Loucy (cell line): ENCODE data around the gene CEL.

Source experiments
- H2AFZ ChIP-seq: fragments of 200-600 bp; sonication (generic); 2 replicates; pipeline ENCODE4 v1.6.0; 2016; ENCODE audit warnings: antibody characterized with exemption, mild to moderate bottlenecking, low read length, moderate library complexity
- H3F3A ChIP-seq: fragments of 200-600 bp; 2 replicates; pipeline ENCODE4 v1.6.0; 2016; ENCODE audit warnings: antibody characterized with exemption, low read depth, mild to moderate bottlenecking
- H3K27me3 ChIP-seq: fragments of 200-600 bp; sonication (generic); 2 replicates; pipeline ENCODE4 v1.6.1; 2014; ENCODE audit warnings: low read length, mild to moderate bottlenecking; ENCODE audit not compliant: insufficient read depth, poor library complexity, severe bottlenecking
- H3K36me3 ChIP-seq: fragments of 200-600 bp; sonication (generic); 2 replicates; pipeline ENCODE4 v1.6.1; 2016; ENCODE audit warnings: low read length; ENCODE audit not compliant: insufficient read depth
- H3K4me1 ChIP-seq: fragments of 200-600 bp; sonication (generic); 2 replicates; pipeline ENCODE4 v1.5.1; 2014; ENCODE audit warnings: low read length, mild to moderate bottlenecking; ENCODE audit not compliant: insufficient read depth, poor library complexity, severe bottlenecking
- H3K4me2 ChIP-seq: fragments of 200-600 bp; sonication (generic); 2 replicates; pipeline ENCODE4 v1.6.0; 2014; ENCODE audit warnings: antibody characterized with exemption, low read length, low read depth, mild to moderate bottlenecking; ENCODE audit not compliant: poor library complexity, severe bottlenecking
- H3K4me3 ChIP-seq: fragments of 200-600 bp; sonication (generic); 2 replicates; pipeline ENCODE4 v1.5.1; 2014; ENCODE audit warnings: low read length, mild to moderate bottlenecking, mixed read lengths; ENCODE audit not compliant: poor library complexity, severe bottlenecking
- H3K79me2 ChIP-seq: fragments of 200-600 bp; sonication (generic); 2 replicates; pipeline ENCODE4 v1.6.1; 2014; ENCODE audit warnings: low read length; ENCODE audit not compliant: insufficient read depth
- H3K9ac ChIP-seq: fragments of 200-600 bp; sonication (generic); 2 replicates; pipeline ENCODE4 v1.6.0; 2014; ENCODE audit warnings: mild to moderate bottlenecking, low read depth, low read length, moderate library complexity; ENCODE audit not compliant: poor library complexity, severe bottlenecking
- H3K9me2 ChIP-seq: fragments of 200-600 bp; sonication (generic); replicated peaks from 2 replicates; pipeline ENCODE4 v1.6.1; 2016; ENCODE audit warnings: low read depth, low read length, mixed read lengths
- H3K9me3 ChIP-seq: fragments of 200-600 bp; sonication (generic); 2 replicates; pipeline ENCODE4 v1.6.1; 2014; ENCODE audit warnings: mild to moderate bottlenecking, antibody characterized with exemption, low read length, low read depth; ENCODE audit not compliant: insufficient read depth
- H4K20me1 ChIP-seq: fragments of 200-600 bp; sonication (generic); 2 replicates; pipeline ENCODE4 v1.6.0; 2014; ENCODE audit warnings: antibody characterized with exemption, low read length, mild to moderate bottlenecking; ENCODE audit not compliant: insufficient read depth, poor library complexity, severe bottlenecking
- EZH2phosphoT487 ChIP-seq: fragments of 200-600 bp; IDR thresholded peaks from 2 replicates; pipeline ENCODE4 v1.6.1; 2018; ENCODE audit warnings: antibody characterized with exemption, mild to moderate bottlenecking, moderate library complexity, borderline replicate concordance
- TF ChIP-seq, protein P1 (sequence below): fragments of 200-600 bp; sonication (generic); conservative IDR thresholded peaks from 2 replicates; pipeline ENCODE4 v1.5.1; 2014; ENCODE audit warnings: mild to moderate bottlenecking, antibody characterized with exemption, low read length

The CEL gene

DNA sequence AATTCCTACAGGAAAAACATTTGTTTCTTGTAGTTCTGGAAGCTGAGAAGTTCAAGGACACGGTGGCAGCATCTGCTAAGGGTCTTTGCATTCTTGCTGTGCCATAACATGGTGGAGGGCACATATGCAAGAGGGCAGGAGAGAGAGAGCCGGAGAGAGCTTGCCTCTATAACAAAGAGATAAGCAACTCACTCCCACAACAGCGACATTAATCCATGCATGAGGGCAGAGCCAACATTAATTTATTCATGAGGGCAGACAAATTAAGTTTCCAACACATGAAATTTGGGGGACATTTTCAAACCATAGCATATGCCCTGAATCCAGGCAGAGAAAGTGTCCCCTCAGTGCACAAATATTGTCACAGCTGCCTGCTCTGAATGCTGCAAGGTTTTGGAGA lies 35.4 kb upstream of the CEL start:
- H3K9me3 ChIP-seq, result no peaks in the 10 kb centered on the region
- H3K9me2 ChIP-seq, result no peaks in the 10 kb centered on the region
- H3K36me3 ChIP-seq, result no peaks in the 10 kb centered on the region
- H4K20me1 ChIP-seq, result peaks cover 6% of the 10 kb centered on the region
- H3K79me2 ChIP-seq, result peaks cover 33% of the 10 kb centered on the region
- no peaks in the 10 kb centered on the region for H3K27me3 ChIP-seq
- H2AFZ ChIP-seq, result no peak overlapping the region
- H3K4me2 ChIP-seq, result no peak overlapping the region
- no peak for TF ChIP-seq EZH2phosphoT487
- TF ChIP-seq, protein P1, sequence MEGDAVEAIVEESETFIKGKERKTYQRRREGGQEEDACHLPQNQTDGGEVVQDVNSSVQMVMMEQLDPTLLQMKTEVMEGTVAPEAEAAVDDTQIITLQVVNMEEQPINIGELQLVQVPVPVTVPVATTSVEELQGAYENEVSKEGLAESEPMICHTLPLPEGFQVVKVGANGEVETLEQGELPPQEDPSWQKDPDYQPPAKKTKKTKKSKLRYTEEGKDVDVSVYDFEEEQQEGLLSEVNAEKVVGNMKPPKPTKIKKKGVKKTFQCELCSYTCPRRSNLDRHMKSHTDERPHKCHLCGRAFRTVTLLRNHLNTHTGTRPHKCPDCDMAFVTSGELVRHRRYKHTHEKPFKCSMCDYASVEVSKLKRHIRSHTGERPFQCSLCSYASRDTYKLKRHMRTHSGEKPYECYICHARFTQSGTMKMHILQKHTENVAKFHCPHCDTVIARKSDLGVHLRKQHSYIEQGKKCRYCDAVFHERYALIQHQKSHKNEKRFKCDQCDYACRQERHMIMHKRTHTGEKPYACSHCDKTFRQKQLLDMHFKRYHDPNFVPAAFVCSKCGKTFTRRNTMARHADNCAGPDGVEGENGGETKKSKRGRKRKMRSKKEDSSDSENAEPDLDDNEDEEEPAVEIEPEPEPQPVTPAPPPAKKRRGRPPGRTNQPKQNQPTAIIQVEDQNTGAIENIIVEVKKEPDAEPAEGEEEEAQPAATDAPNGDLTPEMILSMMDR, result no peak
- no peak overlapping the region for H3K4me3 ChIP-seq
- H3K9ac ChIP-seq, result no peak overlapping the region
- peaks cover 30% of the 10 kb centered on the region for H3K4me1 ChIP-seq
- no peaks in the 10 kb centered on the region for H3F3A ChIP-seq

GRCh38 chr9:133027134-133027533 lies 34.6 kb upstream of the CEL start:
- Histone ChIP-seq H3K4me2 (no peak overlapping the region), H3F3A (no peaks in the 10 kb centered on the region), H3K36me3 (no peaks in the 10 kb centered on the region), H3K4me1 (peaks cover 31% of the 10 kb centered on the region), H2AFZ (no peak overlapping the region), H3K9me3 (no peaks in the 10 kb centered on the region), H3K27me3 (no peaks in the 10 kb centered on the region), H3K4me3 (no peak overlapping the region), H3K9me2 (no peaks in the 10 kb centered on the region), H4K20me1 (peaks cover 13% of the 10 kb centered on the region), H3K79me2 (peaks cover 40% of the 10 kb centered on the region), H3K9ac (no peak overlapping the region)
- TF ChIP-seq, protein P1, result no peak
- TF ChIP-seq EZH2phosphoT487, result no peak

DNA sequence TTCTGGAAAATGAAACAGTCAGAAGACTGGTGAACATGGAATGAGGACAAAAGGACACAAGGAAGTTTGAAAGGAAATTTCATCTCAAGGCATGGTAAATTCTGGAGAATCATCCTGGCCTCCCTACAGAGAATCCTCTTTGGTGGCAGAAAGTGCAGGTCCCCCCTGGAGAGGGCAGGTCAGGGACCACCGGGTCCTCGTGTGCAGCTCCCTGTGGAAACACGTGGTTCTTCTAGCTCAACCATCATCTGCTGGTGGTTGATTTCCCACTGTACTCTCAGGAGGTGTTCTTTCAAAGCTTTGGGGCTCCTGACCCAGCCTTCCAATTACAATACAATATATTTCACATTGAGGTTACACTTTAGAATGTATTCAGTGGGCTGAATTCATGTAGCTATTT lies 33.6 kb upstream of the CEL start:
- Histone ChIP-seq H2AFZ (no peak overlapping the region), H3K4me3 (no peak overlapping the region), H3K9me3 (no peaks in the 10 kb centered on the region), H3F3A (no peaks in the 10 kb centered on the region), H3K4me1 (peaks cover 37% of the 10 kb centered on the region), H4K20me1 (peaks cover 24% of the 10 kb centered on the region), H3K27me3 (no peaks in the 10 kb centered on the region), H3K9me2 (no peaks in the 10 kb centered on the region), H3K79me2 (peaks cover 51% of the 10 kb centered on the region), H3K36me3 (no peaks in the 10 kb centered on the region), H3K9ac (no peak overlapping the region), H3K4me2 (peak overlapping the region; percentile 84)
- TF ChIP-seq EZH2phosphoT487, result no peak
- TF ChIP-seq, protein P1, result no peak
